Sigmoid colon (tissue), 4 donors: ENCODE data around the gene LARGE1.

ENCODE experiments used
- EP300 ChIP-seq, 4 donors: sonication (generic); formaldehyde crosslinking; IDR thresholded peaks; one replicate each; pipeline ENCODE4 v1.6.1; 2017; ENCODE audit warnings: antibody characterized with exemption in 4 of 4
- POLR2A ChIP-seq, 2 donors: fragments of 450-650 bp; IDR thresholded peaks; one replicate each; pipeline ENCODE4 v1.6.1; 2016; ENCODE audit warnings: antibody characterized with exemption in 2 of 2, mild to moderate bottlenecking in 2 of 2, moderate library complexity in 2 of 2
- POLR2AphosphoS5 ChIP-seq, 4 donors: sonication (generic); formaldehyde crosslinking; IDR thresholded peaks; one replicate each; pipeline ENCODE4 v1.6.1; 2017; ENCODE audit warnings: antibody characterized with exemption in 4 of 4
- TF ChIP-seq, protein P1 (sequence below), 4 experiments: fragments of 450-650 bp in 3 of 4; fragments of 200-600 bp in 1 of 4; IDR thresholded peaks; one replicate each; pipeline ENCODE4 v1.5.1; 2016 to 2019; ENCODE audit warnings: antibody characterized with exemption in 4 of 4, mild to moderate bottlenecking in 3 of 4, moderate library complexity in 2 of 4

DNA sequence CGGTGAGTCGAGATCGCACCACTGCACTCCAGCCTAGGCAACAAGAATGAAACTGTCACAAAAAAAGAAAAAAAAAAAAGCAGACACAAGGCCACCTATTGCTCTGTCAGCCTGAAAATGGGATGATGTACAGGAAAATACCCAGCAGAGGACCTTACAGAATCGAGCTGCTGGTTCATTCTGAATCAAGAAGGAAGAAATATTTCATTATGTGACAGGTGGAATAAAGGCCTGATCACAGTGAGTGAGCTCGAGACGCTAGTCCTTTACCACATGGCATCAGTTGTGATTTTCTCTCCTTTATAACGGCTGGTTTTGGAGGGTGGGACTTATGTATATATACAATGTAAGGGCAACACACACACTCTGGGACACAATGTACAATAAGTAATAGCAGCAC lies 340.0 kb downstream of the LARGE1 start:
- TF ChIP-seq POLR2A (IDR thresholded peaks at IDR 0.05) (no peak), POLR2AphosphoS5 (IDR thresholded peaks at IDR 0.05) (no peak), EP300 (IDR thresholded peaks at IDR 0.05) (no peak)
- TF ChIP-seq, protein P1, sequence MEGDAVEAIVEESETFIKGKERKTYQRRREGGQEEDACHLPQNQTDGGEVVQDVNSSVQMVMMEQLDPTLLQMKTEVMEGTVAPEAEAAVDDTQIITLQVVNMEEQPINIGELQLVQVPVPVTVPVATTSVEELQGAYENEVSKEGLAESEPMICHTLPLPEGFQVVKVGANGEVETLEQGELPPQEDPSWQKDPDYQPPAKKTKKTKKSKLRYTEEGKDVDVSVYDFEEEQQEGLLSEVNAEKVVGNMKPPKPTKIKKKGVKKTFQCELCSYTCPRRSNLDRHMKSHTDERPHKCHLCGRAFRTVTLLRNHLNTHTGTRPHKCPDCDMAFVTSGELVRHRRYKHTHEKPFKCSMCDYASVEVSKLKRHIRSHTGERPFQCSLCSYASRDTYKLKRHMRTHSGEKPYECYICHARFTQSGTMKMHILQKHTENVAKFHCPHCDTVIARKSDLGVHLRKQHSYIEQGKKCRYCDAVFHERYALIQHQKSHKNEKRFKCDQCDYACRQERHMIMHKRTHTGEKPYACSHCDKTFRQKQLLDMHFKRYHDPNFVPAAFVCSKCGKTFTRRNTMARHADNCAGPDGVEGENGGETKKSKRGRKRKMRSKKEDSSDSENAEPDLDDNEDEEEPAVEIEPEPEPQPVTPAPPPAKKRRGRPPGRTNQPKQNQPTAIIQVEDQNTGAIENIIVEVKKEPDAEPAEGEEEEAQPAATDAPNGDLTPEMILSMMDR (IDR thresholded peaks at IDR 0.05): no peak
